SK-N-MC (cell line): ENCODE data around the gene BCAR3.

Experiments
- EZH2 ChIP-seq: fragments of 200-600 bp; sonication (generic); IDR thresholded peaks from one replicate; pipeline ENCODE4 v1.6.1; 2017; ENCODE audit warnings: antibody characterized with exemption
- FOXP2 ChIP-seq: optimal IDR thresholded peaks from 2 replicates; pipeline ENCODE3; 2011; ENCODE audit warnings: mild to moderate bottlenecking, moderate library complexity; ENCODE audit not compliant: insufficient read depth; ENCODE audit errors: extremely low read length, control extremely low read depth
- POLR2AphosphoS5 ChIP-seq: IDR thresholded peaks from 2 replicates; pipeline ENCODE4 v1.6.1; 2012; ENCODE audit warnings: mild to moderate bottlenecking, low read depth, low read length, borderline replicate concordance

GRCh38 chr1:93620841-93621210, 60.8 kb downstream of the BCAR3 start:
- TF ChIP-seq POLR2AphosphoS5 (no peak), EZH2 (no peak), FOXP2 (no peak)
